Body of pancreas (tissue), 4 donors: ENCODE measurements around the gene FLRT2. TPM values are rescaled to one million over a fixed set of nuclear protein-coding genes. Genes with fewer than 3 reads are reported as not detected.

Source experiments
- ATAC-seq: fragments of 150-250 bp; one replicate; pipeline ENCODE4 v1.9.1; 2016
- DNase-seq, 4 donors: peaks; one replicate each; pipeline ENCODE4 v3.0.0-alpha.2; 2019
- H3K27ac ChIP-seq, 4 donors: fragments of 200-600 bp; sonication (generic); 1 replicate in 3 of 4; 2 replicates in 1 of 4; pipeline versions ENCODE4 v1.5.1 to v1.6.1; 2016 to 2019; ENCODE audit warnings: mild to moderate bottlenecking in 1 of 4, mixed read lengths in 1 of 4, moderate library complexity in 1 of 4
- H3K27me3 ChIP-seq, 2 donors: fragments of 200-600 bp; sonication (generic); one replicate each; pipeline ENCODE4 v1.6.0; 2016; ENCODE audit warnings: mild to moderate bottlenecking in 1 of 2
- H3K36me3 ChIP-seq, 2 donors: fragments of 200-600 bp; sonication (generic); replicated peaks in 1 of 2; 2 replicates each; pipeline ENCODE4 v1.5.1; 2016; ENCODE audit warnings: low read depth in 2 of 2; ENCODE audit not compliant: insufficient read depth in 1 of 2
- H3K4me1 ChIP-seq: fragments of 200-600 bp; sonication (generic); one replicate; pipeline ENCODE4 v1.6.0; 2016
- H3K4me3 ChIP-seq, 2 donors: fragments of 200-600 bp; sonication (generic); 1 replicate in 1 of 2; 2 replicates in 1 of 2; pipeline ENCODE4 v1.5.1; 2016 to 2019
- H3K9me3 ChIP-seq, 3 donors: fragments of 200-600 bp; sonication (generic); 1 replicate in 2 of 3; 2 replicates in 1 of 3; pipeline ENCODE4 v1.5.1; 2016
- CTCF ChIP-seq, 7 experiments: fragments of 450-650 bp in 4 of 7; fragments of 200-600 bp in 3 of 7; sonication (generic) in 3 of 7; IDR thresholded peaks; one replicate each; pipeline ENCODE4 v1.5.1; 2016 to 2019; ENCODE audit warnings: antibody characterized with exemption in 7 of 7
- POLR2A ChIP-seq, 3 donors: fragments of 450-650 bp; IDR thresholded peaks; one replicate each; pipeline ENCODE4 v1.6.1; 2016; ENCODE audit warnings: antibody characterized with exemption in 3 of 3, mild to moderate bottlenecking in 2 of 3
- WGBS, 2 donors: methylation state at CpG; one replicate each; pipeline ENCODE4 v1.1.5; 2017; 5-methylcytosine and 5-hydroxymethylcytosine counted together
- intact Hi-C: fragments of 100-400 bp; cut with DNase I; formaldehyde crosslinking; loops from one replicate; pipeline ENCODE4 v1.15.1; 2023
- total RNA-seq, 2 donors: library from RNA; depleted of rRNA; stranded (reverse); fragments of >200 nt; gene quantifications; one replicate each; pipeline ENCODE4 v1.1.0, GENCODE V29; 2016

Gene FLRT2, protein sequence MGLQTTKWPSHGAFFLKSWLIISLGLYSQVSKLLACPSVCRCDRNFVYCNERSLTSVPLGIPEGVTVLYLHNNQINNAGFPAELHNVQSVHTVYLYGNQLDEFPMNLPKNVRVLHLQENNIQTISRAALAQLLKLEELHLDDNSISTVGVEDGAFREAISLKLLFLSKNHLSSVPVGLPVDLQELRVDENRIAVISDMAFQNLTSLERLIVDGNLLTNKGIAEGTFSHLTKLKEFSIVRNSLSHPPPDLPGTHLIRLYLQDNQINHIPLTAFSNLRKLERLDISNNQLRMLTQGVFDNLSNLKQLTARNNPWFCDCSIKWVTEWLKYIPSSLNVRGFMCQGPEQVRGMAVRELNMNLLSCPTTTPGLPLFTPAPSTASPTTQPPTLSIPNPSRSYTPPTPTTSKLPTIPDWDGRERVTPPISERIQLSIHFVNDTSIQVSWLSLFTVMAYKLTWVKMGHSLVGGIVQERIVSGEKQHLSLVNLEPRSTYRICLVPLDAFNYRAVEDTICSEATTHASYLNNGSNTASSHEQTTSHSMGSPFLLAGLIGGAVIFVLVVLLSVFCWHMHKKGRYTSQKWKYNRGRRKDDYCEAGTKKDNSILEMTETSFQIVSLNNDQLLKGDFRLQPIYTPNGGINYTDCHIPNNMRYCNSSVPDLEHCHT
- 100 to 1,000 TPM in 1 of 2 donors, 10 to 100 TPM in 1; 37.6 to 114 TPM for total RNA-seq

DNA sequence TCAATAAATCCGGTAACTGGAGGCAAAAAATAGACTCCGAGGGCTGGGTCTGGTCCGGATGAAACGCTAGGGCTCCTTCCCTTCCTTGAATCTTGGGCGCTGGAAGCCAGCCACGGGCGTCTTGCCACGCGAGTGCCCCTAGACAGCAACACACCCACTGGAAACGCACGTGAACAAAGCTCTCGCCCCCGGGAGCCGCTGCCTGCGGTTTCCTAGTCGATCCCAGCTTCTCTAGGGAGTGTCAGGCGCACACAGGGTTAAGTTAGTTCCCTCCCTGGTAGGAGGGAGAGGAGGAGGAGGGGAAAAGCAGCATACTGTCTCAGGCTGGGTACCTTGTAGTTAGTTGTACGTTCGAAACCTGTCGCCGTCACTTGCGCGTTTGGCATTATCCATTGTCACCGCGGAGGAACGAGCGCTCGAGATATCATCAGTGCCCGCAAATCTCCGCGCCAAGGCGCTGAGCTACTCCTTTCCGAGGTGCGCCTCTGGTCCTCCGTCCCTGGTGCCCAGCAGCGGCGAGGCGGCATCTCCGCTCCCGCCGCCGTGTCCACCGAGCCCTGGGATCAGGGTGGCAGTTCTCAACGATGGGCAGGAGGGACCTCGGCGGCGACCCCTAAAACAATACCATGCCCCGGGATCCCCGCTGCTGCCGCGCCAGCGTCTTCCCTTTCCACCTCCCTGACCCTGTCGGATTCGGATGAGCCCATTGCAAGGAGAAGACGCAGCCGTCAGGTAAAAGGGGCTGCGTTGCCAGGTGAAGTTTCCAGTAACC is at the start of gene FLRT2:
TSS of gene FLRT2 (plus strand) at position 342 of the 772 bp plus-strand sequence. CDS start 91,371 bp downstream, outside the sequence.
- Histone ChIP-seq H3K36me3 (no peaks in the 10 kb centered on the region), H3K27ac (peak within 1 kb of the TSS; percentile 75 to 91 (median 84)), H3K4me1 (peaks cover 35% of the 10 kb centered on the region), H3K27me3 (no peaks in the 10 kb centered on the region), H3K9me3 (no peaks in the 10 kb centered on the region), H3K4me3 (peak within 1 kb of the TSS; percentile 55 to 73)
- ATAC-seq (peak; percentile 67), DNase-seq (peak; percentile 71 to 85 (median 81))
- intact Hi-C loops: no loop called here
- WGBS, 2 donors: 0 to 1% methylated on average over 15 to 57 of the region's 57 CpGs
- peak in 1 of 7 experiments; percentile 27 for TF ChIP-seq CTCF (IDR thresholded peaks at IDR 0.05)
- peak in 2 of 3 donors; percentile 72 to 79 for TF ChIP-seq POLR2A (IDR thresholded peaks at IDR 0.05)

DNA sequence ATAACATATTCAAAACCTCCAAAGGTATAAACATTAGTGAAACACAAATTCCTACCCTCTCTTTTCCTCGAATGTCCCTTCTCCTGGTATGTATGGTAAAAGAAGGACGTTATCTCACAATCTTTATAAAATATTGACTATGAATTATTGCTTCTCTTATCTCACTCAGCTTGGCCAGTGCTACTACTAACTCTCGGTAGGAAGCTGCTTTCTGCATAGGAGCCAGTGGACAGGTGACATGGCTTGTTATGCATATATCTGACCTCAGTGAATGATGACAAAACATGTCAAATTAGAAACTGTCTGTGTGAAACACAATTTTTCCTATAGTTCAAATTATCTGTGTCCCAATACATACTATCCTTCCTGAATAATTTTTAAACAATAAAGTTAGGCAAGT is 48.5 kb upstream of the FLRT2 start:
- Histone ChIP-seq H3K4me1 (peaks cover 76% of the 10 kb centered on the region), H3K4me3 (no peak overlapping the region), H3K9me3 (no peaks in the 10 kb centered on the region), H3K36me3 (no peaks in the 10 kb centered on the region), H3K27me3 (no peaks in the 10 kb centered on the region), H3K27ac (peak overlapping the region; percentile 75 to 92 (median 88))
- 15 to 16% methylated on average over 3 of the region's 3 CpGs for WGBS, 2 donors
- ATAC-seq: no peak
- TF ChIP-seq CTCF (IDR thresholded peaks at IDR 0.05) (no peak), POLR2A (IDR thresholded peaks at IDR 0.05) (no peak)
- intact Hi-C loops: no loop called here
- DNase-seq: no peak

GRCh38 chr14:85482552-85482951 is 47.4 kb upstream of the FLRT2 start:
- 5 to 21% methylated on average over 4 of the region's 4 CpGs for WGBS, 2 donors
- ATAC-seq (peak; percentile 92), DNase-seq (peak; percentile 45 to 75 (median 54))
- TF ChIP-seq POLR2A (IDR thresholded peaks at IDR 0.05) (peak in 2 of 3 donors; percentile 21 to 53), CTCF (IDR thresholded peaks at IDR 0.05) (no peak)
- no peaks in the 10 kb centered on the region for H3K27me3 ChIP-seq
- H3K4me3 ChIP-seq: no peak overlapping the region
- no peaks in the 10 kb centered on the region for H3K36me3 ChIP-seq
- intact Hi-C loops: no loop called here
- no peaks in the 10 kb centered on the region for H3K9me3 ChIP-seq
- H3K4me1 ChIP-seq: peaks cover 68% of the 10 kb centered on the region
- peak overlapping the region; percentile 75 to 92 (median 88) for H3K27ac ChIP-seq

GRCh38 chr14:85483037-85483436 is 46.9 kb upstream of the FLRT2 start:
- Histone ChIP-seq H3K27ac (peak overlapping the region; percentile 60 to 92 (median 88)), H3K4me3 (no peak overlapping the region), H3K9me3 (no peaks in the 10 kb centered on the region), H3K4me1 (peaks cover 63% of the 10 kb centered on the region), H3K27me3 (no peaks in the 10 kb centered on the region), H3K36me3 (no peaks in the 10 kb centered on the region)
- intact Hi-C loops: no loop called here
- DNase-seq (peak in 1 of 4 donors; percentile 16), ATAC-seq (peak; percentile 82)
- 5 to 9% methylated on average over 2 of the region's 2 CpGs for WGBS, 2 donors
- TF ChIP-seq POLR2A (IDR thresholded peaks at IDR 0.05) (no peak), CTCF (IDR thresholded peaks at IDR 0.05) (no peak)
